ENCODE measurements around the gene OR10G8. TPM values are rescaled to one million over a fixed set of nuclear protein-coding genes. Genes with fewer than 3 reads are reported as not detected.

OR10G8 gene, protein sequence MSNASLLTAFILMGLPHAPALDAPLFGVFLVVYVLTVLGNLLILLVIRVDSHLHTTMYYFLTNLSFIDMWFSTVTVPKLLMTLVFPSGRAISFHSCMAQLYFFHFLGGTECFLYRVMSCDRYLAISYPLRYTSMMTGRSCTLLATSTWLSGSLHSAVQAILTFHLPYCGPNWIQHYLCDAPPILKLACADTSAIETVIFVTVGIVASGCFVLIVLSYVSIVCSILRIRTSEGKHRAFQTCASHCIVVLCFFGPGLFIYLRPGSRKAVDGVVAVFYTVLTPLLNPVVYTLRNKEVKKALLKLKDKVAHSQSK
- total RNA-seq (not detected), polyA plus RNA-seq (not detected)
- long read RNA-seq, donor 1, result 0 reads
- long read RNA-seq, donor 2, result 0 reads
- long read RNA-seq, donor 3, result 0 reads

DNA sequence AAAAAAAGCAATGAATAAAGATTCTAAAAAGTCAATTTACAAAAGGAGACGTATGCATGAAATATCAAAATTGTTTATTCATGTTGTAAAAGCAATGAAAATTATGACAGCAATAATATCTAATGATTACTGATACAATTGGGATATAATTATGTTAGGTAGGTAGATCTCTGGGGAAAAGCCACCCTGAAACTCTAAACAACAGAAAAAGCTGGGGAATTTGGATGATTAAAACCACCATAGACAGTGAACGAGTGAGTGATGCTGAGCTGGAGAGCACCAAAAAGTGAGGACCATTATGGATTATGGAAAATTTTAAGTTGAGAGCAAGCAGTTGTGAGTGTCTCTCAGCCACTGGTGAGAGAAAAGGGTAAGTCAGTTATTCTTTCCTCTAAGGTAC is at the start of gene OR10G8:
Gene OR10G8 (plus strand): TSS at position 301 of the 400 bp plus-strand sequence. CDS start 2,825 bp downstream, outside the sequence.
- Histone ChIP-seq H3K36me3 (no peaks in the 10 kb centered on the region), H3K9me3 (no peaks in the 10 kb centered on the region), H3K27me3 (no peaks in the 10 kb centered on the region), H3K4me3 (no peak within 1 kb of the TSS), H3K27ac (no peak within 1 kb of the TSS), H3K4me1 (ENCODE audit: insufficient read depth) (no peaks in the 10 kb centered on the region)
- intact Hi-C loops (cut with DNase I), result no loop called here
- WGBS, 3 donors, result 68 to 79% (median 78%) methylated on average over 2 of the region's 2 CpGs
- no peak for TF ChIP-seq POLR2A (IDR thresholded peaks at IDR 0.05)
- no peak for TF ChIP-seq EP300 (IDR thresholded peaks at IDR 0.05)
- TF ChIP-seq, protein P1, sequence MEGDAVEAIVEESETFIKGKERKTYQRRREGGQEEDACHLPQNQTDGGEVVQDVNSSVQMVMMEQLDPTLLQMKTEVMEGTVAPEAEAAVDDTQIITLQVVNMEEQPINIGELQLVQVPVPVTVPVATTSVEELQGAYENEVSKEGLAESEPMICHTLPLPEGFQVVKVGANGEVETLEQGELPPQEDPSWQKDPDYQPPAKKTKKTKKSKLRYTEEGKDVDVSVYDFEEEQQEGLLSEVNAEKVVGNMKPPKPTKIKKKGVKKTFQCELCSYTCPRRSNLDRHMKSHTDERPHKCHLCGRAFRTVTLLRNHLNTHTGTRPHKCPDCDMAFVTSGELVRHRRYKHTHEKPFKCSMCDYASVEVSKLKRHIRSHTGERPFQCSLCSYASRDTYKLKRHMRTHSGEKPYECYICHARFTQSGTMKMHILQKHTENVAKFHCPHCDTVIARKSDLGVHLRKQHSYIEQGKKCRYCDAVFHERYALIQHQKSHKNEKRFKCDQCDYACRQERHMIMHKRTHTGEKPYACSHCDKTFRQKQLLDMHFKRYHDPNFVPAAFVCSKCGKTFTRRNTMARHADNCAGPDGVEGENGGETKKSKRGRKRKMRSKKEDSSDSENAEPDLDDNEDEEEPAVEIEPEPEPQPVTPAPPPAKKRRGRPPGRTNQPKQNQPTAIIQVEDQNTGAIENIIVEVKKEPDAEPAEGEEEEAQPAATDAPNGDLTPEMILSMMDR (IDR thresholded peaks at IDR 0.05), result no peak
- DNase-seq, result no peak

DNA sequence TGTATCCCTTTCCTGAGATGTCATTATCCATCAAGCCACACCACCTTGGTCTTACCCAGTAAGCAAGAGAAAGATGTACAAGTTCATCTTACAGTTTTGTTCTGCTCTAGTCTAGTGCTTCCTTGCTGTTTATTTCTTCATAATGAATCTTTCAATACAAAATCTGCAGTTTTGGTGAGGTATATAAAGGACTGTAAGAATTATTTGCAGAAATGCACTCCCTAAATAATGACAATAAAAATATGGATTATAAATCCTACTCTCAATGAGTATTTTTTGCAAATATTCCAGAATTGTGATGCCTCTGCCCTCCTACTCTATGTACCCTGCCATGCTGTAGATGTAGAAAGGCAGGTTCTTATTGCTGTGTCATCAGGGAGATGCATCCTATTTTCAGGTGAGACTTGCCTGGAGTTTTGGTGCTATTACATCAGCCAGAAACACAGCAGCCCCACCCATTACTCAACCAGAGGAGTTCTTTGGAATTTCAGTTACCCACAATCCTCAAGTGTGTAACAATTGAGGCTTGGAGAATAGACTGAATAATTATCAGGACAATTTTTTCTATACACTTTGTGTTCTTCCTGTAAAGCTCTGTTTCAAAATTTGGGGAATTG is 48.8 kb upstream of the OR10G8 start, which contains the start of gene OR10S1:
Gene OR10S1 (minus strand): TSS at position 51 of the 617 bp plus-strand sequence. CDS start 117 bp downstream, outside the sequence.
- Histone ChIP-seq H3K27me3 (no peaks in the 10 kb centered on the region), H3K9me3 (no peaks in the 10 kb centered on the region), H3K4me3 (no peak within 1 kb of the TSS), H3K27ac (no peak within 1 kb of the TSS), H3K36me3 (no peaks in the 10 kb centered on the region), H3K4me1 (ENCODE audit: insufficient read depth) (no peaks in the 10 kb centered on the region)
- no peak for DNase-seq
- no peak for TF ChIP-seq EP300 (IDR thresholded peaks at IDR 0.05)
- no peak for TF ChIP-seq POLR2A (IDR thresholded peaks at IDR 0.05)
- TF ChIP-seq, protein P1 (IDR thresholded peaks at IDR 0.05), result no peak
- intact Hi-C loops (cut with DNase I), result no loop called here

DNA sequence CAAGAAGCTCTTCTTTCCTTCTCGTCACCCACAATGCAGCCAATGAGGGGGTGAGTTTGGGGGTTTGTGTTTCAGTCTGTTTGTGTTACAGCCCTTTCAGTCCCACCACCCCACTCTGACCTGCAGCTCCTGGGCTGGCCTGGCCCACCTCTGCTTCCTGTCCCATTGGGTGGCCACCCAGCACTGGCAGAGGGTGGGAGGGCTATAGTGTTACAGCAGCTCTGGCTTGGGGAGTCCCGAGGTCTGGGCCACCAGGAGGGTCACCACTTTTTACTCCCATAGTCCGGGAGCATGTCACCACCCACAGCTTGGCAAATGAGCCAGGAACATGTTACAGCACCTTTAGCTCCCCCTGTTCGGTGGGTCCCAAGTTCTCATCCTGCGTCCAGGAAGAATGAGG is 47.3 kb upstream of the OR10G8 start:
- Histone ChIP-seq H3K4me3 (no peak overlapping the region), H3K27ac (no peak overlapping the region), H3K27me3 (no peaks in the 10 kb centered on the region), H3K4me1 (ENCODE audit: insufficient read depth) (no peaks in the 10 kb centered on the region), H3K36me3 (no peaks in the 10 kb centered on the region), H3K9me3 (no peaks in the 10 kb centered on the region)
- TF ChIP-seq, protein P1 (IDR thresholded peaks at IDR 0.05), result no peak
- TF ChIP-seq POLR2A (IDR thresholded peaks at IDR 0.05) (no peak), EP300 (IDR thresholded peaks at IDR 0.05) (no peak)
- no peak for DNase-seq
- WGBS, 3 donors, result 79 to 85% (median 82%) methylated on average over 5 of the region's 5 CpGs
- intact Hi-C loops (cut with DNase I), result no loop called here

DNA sequence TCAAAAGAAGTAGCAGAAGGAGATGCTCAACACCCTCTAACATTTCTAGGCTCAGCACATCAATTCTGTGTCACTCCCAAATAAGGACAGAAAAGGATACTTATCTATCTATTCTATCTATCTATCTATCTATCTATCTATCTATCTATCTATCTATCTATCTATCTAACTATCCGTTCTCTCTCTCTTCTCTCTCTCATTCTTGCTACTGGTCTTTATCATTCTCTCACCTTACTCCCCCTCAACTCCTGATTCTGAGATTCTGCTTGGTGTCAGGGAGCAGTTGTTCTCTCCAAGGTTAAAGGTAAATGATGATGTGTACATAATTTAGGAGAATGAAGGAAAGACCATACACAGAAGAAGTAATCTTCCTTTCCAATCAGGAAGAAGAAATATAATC is 31.5 kb upstream of the OR10G8 start, which contains the start of gene OR10G6:
Gene OR10G6 (minus strand): TSS at position 43 of the 400 bp plus-strand sequence. CDS start 0 bp downstream, at position 43.
- Histone ChIP-seq H3K9me3 (no peaks in the 10 kb centered on the region), H3K27ac (no peak within 1 kb of the TSS), H3K36me3 (no peaks in the 10 kb centered on the region), H3K27me3 (no peaks in the 10 kb centered on the region), H3K4me3 (no peak within 1 kb of the TSS), H3K4me1 (ENCODE audit: insufficient read depth) (no peaks in the 10 kb centered on the region)
- intact Hi-C loops (cut with DNase I), result no loop called here
- TF ChIP-seq, protein P1 (IDR thresholded peaks at IDR 0.05), result no peak
- WGBS, 3 donors, result 49 to 74% (median 61%) methylated on average over 1 of the region's 1 CpG
- DNase-seq, result no peak
